Kidney epithelial cell (primary cell): Measurements from ENCODE around the gene STMN1. TPM values are rescaled to one million over a fixed set of nuclear protein-coding genes. Genes with fewer than 3 reads are reported as not detected.

ENCODE experiments used
- DNase-seq: peaks from one replicate; pipeline ENCODE4 v3.0.0-alpha.2; 2010; ENCODE audit warnings: low read depth
- H3K27me3 ChIP-seq: 2 replicates; pipeline ENCODE4 v1.6.0; 2011; ENCODE audit warnings: low read length; ENCODE audit not compliant: control insufficient read depth, insufficient read depth
- H3K36me3 ChIP-seq: 2 replicates; pipeline ENCODE4 v1.5.1; 2011; ENCODE audit warnings: low read length; ENCODE audit not compliant: control insufficient read depth, insufficient read depth
- H3K4me3 ChIP-seq: 2 replicates; pipeline ENCODE4 v1.5.1; 2011; ENCODE audit warnings: low read depth, mild to moderate bottlenecking, control low read depth, low read length
- CTCF ChIP-seq: IDR thresholded peaks from 2 replicates; pipeline ENCODE4 v1.5.1; 2011; ENCODE audit warnings: mild to moderate bottlenecking, moderate library complexity, low read length, control low read depth, inconsistent platforms; ENCODE audit not compliant: insufficient read depth, poor library complexity, severe bottlenecking
- total RNA-seq: library from RNA; depleted of rRNA; stranded (reverse); fragments of >200 nt; gene quantifications from 2 replicates; pipeline ENCODE4 v1.2.3, GENCODE V29; 2015

The STMN1 gene
- total RNA-seq, 1 donor from 2014 or later: 207 TPM

- Histone ChIP-seq H3K36me3 (no peaks in the 10 kb centered on the region), H3K27me3 (no peaks in the 10 kb centered on the region), H3K4me3 (no peak overlapping the region)
- no peak for DNase-seq
- no peak for TF ChIP-seq CTCF
Measured at GRCh38 chr1:25869909-25870606, 36.2 kb downstream of the STMN1 start.

- Histone ChIP-seq H3K36me3 (no peaks in the 10 kb centered on the region), H3K27me3 (no peaks in the 10 kb centered on the region), H3K4me3 (no peak overlapping the region)
- no peak for TF ChIP-seq CTCF
- DNase-seq: no peak
Measured at GRCh38 chr1:25867210-25867991, 38.8 kb downstream of the STMN1 start.

- Histone ChIP-seq H3K4me3 (no peak overlapping the region), H3K36me3 (no peaks in the 10 kb centered on the region), H3K27me3 (no peaks in the 10 kb centered on the region)
- no peak for DNase-seq
- no peak for TF ChIP-seq CTCF
Measured at GRCh38 chr1:25866288-25866687, 39.9 kb downstream of the STMN1 start.

- Histone ChIP-seq H3K36me3 (no peaks in the 10 kb centered on the region), H3K4me3 (no peak overlapping the region), H3K27me3 (no peaks in the 10 kb centered on the region)
- DNase-seq: no peak
- TF ChIP-seq CTCF: no peak
Measured at GRCh38 chr1:25864434-25864833, 41.8 kb downstream of the STMN1 start.

GRCh38 chr1:25863486-25864262, 42.5 kb downstream of the STMN1 start:
- Histone ChIP-seq H3K4me3 (no peak overlapping the region), H3K27me3 (no peaks in the 10 kb centered on the region), H3K36me3 (no peaks in the 10 kb centered on the region)
- DNase-seq: no peak
- no peak for TF ChIP-seq CTCF
